ENCODE measurements around the gene DMAC2L.
A peak's percentile ranks its signal among the peaks of the same experiment; 100 is the strongest.
"Not testable (repeated sequence)": the region's sequence is repeated elsewhere in the genome, so short reads cannot be mapped to it uniquely, and the experiment has no call there.

Gene DMAC2L

GRCh38 chr14:50357753-50358395 is 45.8 kb downstream of the DMAC2L start:
- no peak overlapping the region for H3K4me3 ChIP-seq (ENCODE audit: low read depth, low read length)
- no peak for DNase-seq (ENCODE audit: low read depth)
- TF ChIP-seq CTCF (IDR thresholded peaks at IDR 0.05; ENCODE audit: low read depth, low read length, missing control alignments), result no peak

GRCh38 chr14:50359631-50360030 is 47.5 kb downstream of the DMAC2L start:
- no peak for TF ChIP-seq CTCF (IDR thresholded peaks at IDR 0.05; ENCODE audit: low read depth, low read length, missing control alignments)
- H3K4me3 ChIP-seq (ENCODE audit: low read depth, low read length), result no peak overlapping the region
- DNase-seq (ENCODE audit: low read depth), result no peak

- no peak for TF ChIP-seq CTCF (IDR thresholded peaks at IDR 0.05; ENCODE audit: low read depth, low read length, missing control alignments)
- no peak overlapping the region for H3K4me3 ChIP-seq (ENCODE audit: low read depth, low read length)
- no peak for DNase-seq (ENCODE audit: low read depth)
Observed at GRCh38 chr14:50360093-50360492, 48.0 kb downstream of the DMAC2L start.

- H3K4me3 ChIP-seq (ENCODE audit: low read depth, low read length), result no peak overlapping the region
- DNase-seq (ENCODE audit: low read depth), result no peak
- TF ChIP-seq CTCF (IDR thresholded peaks at IDR 0.05; ENCODE audit: low read depth, low read length, missing control alignments), result no peak
Observed at GRCh38 chr14:50360851-50361250, 48.7 kb downstream of the DMAC2L start.

GRCh38 chr14:50361473-50362403 is 49.6 kb downstream of the DMAC2L start:
- H3K4me3 ChIP-seq (ENCODE audit: low read depth, low read length); DNase-seq (ENCODE audit: low read depth): not testable (repeated sequence)

GRCh38 chr14:50362764-50363713 is 50.9 kb downstream of the DMAC2L start:
- H3K4me3 ChIP-seq (ENCODE audit: low read depth, low read length), result peak overlapping the region; percentile 57
- DNase-seq (ENCODE audit: low read depth), result no peak
- TF ChIP-seq CTCF (IDR thresholded peaks at IDR 0.05; ENCODE audit: low read depth, low read length, missing control alignments), result no peak

GRCh38 chr14:50363714-50364111 is 51.6 kb downstream of the DMAC2L start:
- peak overlapping the region; percentile 57 for H3K4me3 ChIP-seq (ENCODE audit: low read depth, low read length)
- no peak for TF ChIP-seq CTCF (IDR thresholded peaks at IDR 0.05; ENCODE audit: low read depth, low read length, missing control alignments)
- DNase-seq (ENCODE audit: low read depth), result peak; percentile 78

Data from GM12864 (cell line).